HG03064 (cell line): ENCODE data around the gene BAX.
"Not testable (repeated sequence)": the region's sequence is repeated elsewhere in the genome, so short reads cannot be mapped to it uniquely, and the experiment has no call there.

Experiments used
- ATAC-seq: cut with Tn5 transposase; IDR thresholded peaks from one replicate; pipeline ENCODE4 v1.9.1; 2021; ENCODE audit warnings: low read depth; ENCODE audit not compliant: unreplicated experiment

The BAX gene

GRCh38 chr19:48954595-48955307, at the start of gene BAX:
BAX (plus strand) TSS chr19:48954875; CDS start chr19:48954929, 54 bp downstream.
- ATAC-seq = peak; percentile 66

DNA sequence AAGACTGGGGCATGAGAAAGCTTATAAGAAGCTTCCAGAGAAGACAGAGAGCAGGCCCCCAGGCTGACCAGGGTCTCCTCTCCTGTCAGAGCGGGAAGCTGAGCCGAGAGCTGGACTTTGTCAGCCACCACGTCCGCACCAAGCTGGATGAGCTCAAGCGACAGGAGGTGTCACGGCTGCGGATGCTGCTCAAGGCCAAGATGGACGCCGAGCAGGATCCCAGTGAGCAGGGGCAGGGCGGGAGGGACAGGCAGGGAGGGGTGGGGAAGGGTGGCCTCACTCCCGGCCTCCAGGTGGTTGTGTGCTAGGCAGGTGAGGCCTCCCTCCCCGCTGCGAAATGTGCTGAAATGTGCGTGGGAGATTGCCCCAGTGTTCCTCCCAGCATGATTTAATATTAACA, 49.0 kb upstream of the BAX start:
- ATAC-seq = no peak

GRCh38 chr19:48906324-48906723, 48.4 kb upstream of the BAX start:
- ATAC-seq = no peak

DNA sequence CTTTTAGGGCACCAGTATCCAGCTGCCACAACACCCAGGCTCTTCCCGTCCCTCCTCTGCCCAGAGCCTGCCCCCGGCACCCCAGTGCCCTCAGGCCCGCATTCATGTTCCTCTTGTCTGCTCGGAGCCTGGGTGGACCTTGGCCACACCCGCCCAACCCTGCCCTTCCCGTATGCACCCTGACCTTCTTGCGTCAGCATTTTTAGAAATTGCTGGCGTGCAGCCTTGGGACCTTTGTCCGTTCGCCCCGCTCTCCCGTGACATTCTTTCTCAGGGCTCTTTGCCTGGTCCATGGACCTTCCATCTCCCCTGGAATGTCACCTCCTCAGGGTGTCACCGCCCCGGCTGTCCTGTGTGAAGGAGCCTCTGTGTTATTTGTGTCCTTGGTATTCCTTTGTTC, 47.0 kb upstream of the BAX start:
- no peak for ATAC-seq

GRCh38 chr19:48909424-48910077, 45.1 kb upstream of the BAX start:
- not testable (repeated sequence) for ATAC-seq

GRCh38 chr19:48910803-48911202, 43.9 kb upstream of the BAX start:
- ATAC-seq = no peak

DNA sequence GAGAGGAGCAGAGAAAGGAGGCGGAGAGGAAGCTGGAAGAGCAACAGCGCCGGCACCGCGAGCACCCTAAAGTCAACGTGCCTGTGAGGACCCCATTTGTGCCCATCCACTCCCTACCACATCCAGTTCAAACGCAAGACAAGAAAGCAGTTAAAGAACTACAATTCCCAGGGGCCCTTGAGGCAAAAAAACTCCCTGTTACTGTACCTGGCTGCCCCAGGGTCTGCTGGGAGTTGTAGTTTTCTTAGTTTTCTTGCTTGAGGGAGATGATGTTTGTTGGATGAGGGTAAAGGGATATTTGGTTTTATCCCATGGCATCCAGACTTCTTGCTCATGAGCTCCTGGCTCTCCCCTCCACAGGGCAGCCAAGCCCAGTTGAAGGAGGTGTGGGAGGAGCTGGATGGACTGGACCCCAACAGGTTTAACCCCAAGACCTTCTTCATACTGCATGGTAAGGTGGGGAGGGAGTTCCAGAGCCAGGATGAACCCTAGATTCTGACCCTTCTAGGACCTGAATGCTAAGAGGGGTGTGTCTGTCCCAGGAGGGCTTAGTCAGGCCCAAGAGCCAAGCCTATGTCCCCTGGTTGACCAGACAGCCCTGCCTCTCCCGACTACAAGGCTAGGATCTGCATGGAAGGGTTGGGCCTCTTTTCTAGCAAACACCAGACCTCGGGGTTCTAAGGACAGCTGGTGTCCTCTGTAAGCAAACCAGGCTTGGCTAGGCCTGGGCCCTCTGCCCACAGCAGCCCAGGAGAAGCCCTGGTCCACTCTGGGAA, 41.4 kb upstream of the BAX start:
- no peak for ATAC-seq

DNA sequence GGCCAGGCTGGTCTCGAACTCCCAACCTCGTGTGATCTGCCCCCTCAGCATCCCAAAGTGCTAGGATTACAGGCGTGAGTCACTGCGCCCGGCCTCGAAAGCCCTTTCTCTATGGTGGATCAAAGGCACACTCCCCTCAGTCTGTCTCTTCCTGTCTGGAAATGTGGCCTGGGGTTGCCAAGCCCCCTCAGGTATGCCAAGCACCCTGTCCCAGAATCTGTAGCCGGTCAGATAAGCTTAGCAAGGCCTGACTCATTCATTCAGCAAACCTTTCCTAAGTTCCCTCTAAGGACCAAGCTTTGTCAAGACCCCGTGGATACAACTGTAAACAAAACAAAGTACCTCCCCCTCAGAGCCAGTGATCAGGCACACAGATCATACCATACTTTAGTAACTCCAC, 40.5 kb upstream of the BAX start:
- no peak for ATAC-seq

- ATAC-seq = no peak
These were observed 38.9 kb upstream of the BAX start for GRCh38 chr19:48915757-48916156.

- ATAC-seq = no peak
These were observed 36.6 kb upstream of the BAX start for GRCh38 chr19:48918071-48918470.

DNA sequence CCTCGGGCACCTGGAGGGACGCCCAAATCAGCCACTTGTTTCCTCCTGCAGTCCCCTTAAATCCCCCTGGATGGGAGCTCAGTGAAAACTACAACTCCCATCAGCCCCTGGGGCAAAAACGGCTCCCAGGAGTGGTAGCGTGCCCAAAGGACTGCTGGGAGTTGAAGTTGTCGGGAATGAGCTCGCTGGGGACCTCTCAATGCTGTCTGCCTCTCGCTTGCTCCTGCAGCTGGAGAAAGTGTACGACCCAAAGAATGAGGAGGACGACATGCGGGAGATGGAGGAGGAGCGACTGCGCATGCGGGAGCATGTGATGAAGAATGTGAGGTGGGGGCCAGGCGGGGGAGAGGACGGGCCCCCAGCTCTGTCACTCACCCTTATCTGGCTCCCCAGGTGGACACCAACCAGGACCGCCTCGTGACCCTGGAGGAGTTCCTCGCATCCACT, 35.9 kb upstream of the BAX start:
- no peak for ATAC-seq

GRCh38 chr19:48919271-48919670, 35.4 kb upstream of the BAX start:
- ATAC-seq = not testable (repeated sequence)

DNA sequence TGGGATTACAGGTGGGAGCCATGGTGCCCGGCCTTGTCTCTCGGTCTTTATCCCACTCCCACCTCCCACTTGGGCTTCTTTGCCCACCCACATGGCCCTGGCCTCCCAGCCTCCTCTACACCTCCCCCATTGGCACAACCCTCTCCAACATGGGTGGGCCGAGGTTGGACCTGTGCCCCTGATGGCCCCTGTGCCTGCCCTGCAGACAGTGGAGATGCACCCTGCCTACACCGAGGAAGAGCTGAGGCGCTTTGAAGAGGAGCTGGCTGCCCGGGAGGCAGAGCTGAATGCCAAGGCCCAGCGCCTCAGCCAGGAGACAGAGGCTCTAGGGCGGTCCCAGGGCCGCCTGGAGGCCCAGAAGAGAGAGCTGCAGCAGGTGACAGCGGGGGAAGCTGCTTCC, 33.7 kb upstream of the BAX start:
- no peak for ATAC-seq

- ATAC-seq = no peak
These were observed 32.8 kb upstream of the BAX start for GRCh38 chr19:48921721-48922500.

GRCh38 chr19:48922548-48923490, 31.9 kb upstream of the BAX start:
- ATAC-seq = no peak

- ATAC-seq = no peak
These were observed 29.3 kb upstream of the BAX start for GRCh38 chr19:48925240-48925843.

DNA sequence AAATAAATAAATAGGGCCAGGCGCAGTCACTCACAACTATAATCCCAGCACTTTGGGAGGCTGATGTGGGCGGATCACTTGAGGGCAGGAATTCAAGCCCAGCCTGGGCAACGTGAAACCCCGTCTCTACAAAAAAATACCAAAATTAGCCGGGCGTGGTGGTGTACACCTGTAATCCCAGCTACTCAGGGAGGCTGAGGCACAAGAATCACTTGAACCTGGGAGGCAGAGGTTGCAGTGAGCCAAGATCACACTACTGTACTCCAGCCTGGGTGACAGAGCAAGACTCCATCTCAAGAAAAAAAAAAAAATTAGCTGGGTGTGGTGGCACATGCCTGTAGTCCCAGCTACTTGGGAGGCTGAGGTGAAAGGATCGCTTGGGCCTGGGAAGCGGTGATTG, 28.8 kb upstream of the BAX start:
- not testable (repeated sequence) for ATAC-seq

DNA sequence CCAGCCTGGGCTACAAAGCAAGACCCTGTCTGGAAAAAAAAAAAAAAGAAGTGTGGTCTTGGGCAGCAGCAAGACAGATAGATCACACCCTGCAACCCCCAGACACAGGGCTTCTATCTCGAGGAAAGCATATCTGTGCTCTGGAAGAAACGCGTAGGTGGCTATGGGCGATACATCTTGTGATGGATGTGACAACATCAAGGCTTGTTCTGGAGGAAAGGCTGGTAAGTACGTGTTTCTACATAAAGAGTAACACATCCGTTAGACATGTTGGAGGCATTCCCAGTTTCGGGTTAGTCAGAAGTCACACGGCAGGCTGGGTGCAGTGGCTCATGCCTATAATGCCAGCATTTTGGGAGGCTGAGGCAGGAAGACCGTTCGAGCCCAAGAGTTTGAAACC, 27.8 kb upstream of the BAX start:
- ATAC-seq = no peak

DNA sequence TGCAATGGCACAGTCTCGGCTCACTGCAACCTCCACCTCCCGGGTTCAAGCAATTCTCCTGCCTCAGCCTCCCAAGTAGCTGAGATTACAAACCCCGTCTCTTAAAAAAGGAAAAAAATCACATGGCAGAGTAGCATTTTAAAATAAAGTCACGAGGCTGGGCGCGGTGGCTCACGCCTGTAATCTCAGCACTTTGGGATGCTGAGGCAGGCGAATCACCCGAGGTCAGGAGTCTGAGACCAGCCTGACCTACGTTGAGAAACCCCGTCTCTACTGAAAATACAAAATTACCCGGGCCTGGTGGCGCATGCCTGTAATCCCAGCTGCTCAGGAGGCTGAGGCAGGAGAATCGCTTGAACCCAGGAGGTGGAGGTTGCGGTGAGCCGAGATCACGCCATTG, 27.0 kb upstream of the BAX start:
- not testable (repeated sequence) for ATAC-seq
